ENCODE measurements around the gene ABCE1.

The ABCE1 gene

DNA sequence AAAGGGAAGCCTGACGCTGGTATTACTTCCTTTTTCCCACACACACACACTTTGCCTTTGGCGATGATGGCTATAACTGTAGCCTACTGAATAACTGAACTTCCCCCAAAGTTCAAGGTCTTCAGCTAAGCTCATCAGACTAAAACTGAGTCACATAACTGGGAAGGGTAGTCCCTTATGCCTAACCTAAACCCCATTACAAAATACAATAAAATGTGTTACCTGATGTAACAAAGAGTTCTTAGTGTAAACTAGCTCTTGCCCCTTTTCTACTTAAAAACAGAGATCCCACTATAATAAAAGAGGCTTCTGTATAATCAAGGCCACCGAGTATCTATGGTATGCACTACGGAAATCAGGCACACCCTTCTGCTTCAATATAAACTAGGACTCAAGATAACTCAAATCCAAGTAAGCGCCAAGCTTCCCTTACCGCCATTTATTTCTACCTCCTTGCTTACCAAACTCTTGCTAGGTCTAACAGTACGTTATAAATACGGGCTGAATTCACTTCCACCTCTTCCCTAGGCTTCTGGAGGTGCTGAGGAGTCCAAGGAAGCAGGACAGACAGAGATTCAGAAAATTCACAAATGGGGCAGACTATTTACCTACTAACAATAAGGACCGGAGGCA lies 79.9 kb downstream of the ABCE1 start:
- DNase-seq, result no peak

DNA sequence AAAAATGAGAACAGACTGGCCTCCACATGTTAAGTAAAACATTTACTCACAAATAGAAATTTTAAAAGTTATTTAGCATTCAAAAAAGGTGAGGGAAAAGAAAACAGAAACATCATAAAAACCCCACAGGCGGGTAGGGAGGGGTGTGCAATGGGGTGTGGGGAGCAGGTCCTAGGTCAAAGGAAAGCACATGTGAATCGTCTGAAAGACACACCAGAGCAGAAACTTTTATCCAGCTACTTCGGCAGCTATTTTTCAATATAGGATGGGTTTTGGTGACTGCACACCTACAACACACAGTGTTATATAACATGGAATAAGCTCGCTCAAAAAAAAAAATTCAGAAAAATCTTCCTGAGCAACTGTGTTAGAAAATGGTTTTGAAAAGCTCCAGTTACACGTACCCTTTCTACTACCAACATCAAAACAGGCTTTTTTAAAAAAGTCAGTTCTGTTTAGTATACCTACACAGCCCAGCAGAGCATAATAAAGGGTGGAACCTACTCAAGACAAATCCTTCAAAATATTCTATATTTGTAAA lies 80.7 kb downstream of the ABCE1 start:
- no peak for DNase-seq
